Chondrocyte (in vitro differentiated cells): ENCODE measurements around the gene SELENOI. TPM values are rescaled to one million over a fixed set of nuclear protein-coding genes. Genes with fewer than 3 reads are reported as not detected.

Experiments
- DNase-seq: peaks from one replicate; pipeline ENCODE4 v3.0.0; 2021; ENCODE audit warnings: mixed read lengths, low spot score
- H3K27ac Mint-ChIP-seq: one replicate; pipeline ENCODE4 v1.8.0; 2021; ENCODE audit warnings: mild to moderate bottlenecking, moderate library complexity, mixed read lengths; ENCODE audit not compliant: unreplicated experiment
- H3K27me3 Mint-ChIP-seq: 2 replicates; pipeline ENCODE4 v1.8.0; 2021; ENCODE audit warnings: low read depth, mixed read lengths
- H3K36me3 Mint-ChIP-seq: 2 replicates; pipeline ENCODE4 v1.8.0; 2021; ENCODE audit warnings: low read depth, mixed read lengths
- H3K4me1 Mint-ChIP-seq: 2 replicates; pipeline ENCODE4 v1.8.0; 2021; ENCODE audit warnings: low read depth, mild to moderate bottlenecking, mixed read lengths
- H3K4me3 Mint-ChIP-seq: one replicate; pipeline ENCODE4 v1.8.0; 2021; ENCODE audit warnings: mild to moderate bottlenecking, moderate library complexity, mixed read lengths; ENCODE audit not compliant: unreplicated experiment
- H3K9me3 Mint-ChIP-seq: 2 replicates; pipeline ENCODE4 v1.8.0; 2021; ENCODE audit warnings: low read depth, mixed read lengths
- total RNA-seq: library from RNA; stranded (reverse); gene quantifications from 3 replicates; pipeline ENCODE4 v1.2.1, GENCODE V29; 2021
- TF ChIP-seq, protein P1 (sequence below): fragments of 200-600 bp; sonication (generic); IDR thresholded peaks from 2 replicates; pipeline ENCODE4 v1.5.0; 2021; ENCODE audit warnings: antibody characterized with exemption, mild to moderate bottlenecking, moderate library complexity

SELENOI gene
- total RNA-seq, 1 donor from 2014 or later = 15.5 TPM

- DNase-seq = no peak
- H3K27me3 Mint-ChIP-seq = no peaks in the 10 kb centered on the region
- peak overlapping the region; percentile 99 for H3K27ac Mint-ChIP-seq
- TF ChIP-seq, protein P1, sequence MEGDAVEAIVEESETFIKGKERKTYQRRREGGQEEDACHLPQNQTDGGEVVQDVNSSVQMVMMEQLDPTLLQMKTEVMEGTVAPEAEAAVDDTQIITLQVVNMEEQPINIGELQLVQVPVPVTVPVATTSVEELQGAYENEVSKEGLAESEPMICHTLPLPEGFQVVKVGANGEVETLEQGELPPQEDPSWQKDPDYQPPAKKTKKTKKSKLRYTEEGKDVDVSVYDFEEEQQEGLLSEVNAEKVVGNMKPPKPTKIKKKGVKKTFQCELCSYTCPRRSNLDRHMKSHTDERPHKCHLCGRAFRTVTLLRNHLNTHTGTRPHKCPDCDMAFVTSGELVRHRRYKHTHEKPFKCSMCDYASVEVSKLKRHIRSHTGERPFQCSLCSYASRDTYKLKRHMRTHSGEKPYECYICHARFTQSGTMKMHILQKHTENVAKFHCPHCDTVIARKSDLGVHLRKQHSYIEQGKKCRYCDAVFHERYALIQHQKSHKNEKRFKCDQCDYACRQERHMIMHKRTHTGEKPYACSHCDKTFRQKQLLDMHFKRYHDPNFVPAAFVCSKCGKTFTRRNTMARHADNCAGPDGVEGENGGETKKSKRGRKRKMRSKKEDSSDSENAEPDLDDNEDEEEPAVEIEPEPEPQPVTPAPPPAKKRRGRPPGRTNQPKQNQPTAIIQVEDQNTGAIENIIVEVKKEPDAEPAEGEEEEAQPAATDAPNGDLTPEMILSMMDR = no peak
- H3K4me3 Mint-ChIP-seq = peak overlapping the region; percentile 94
- H3K4me1 Mint-ChIP-seq = peaks cover 40% of the 10 kb centered on the region
- H3K9me3 Mint-ChIP-seq = no peaks in the 10 kb centered on the region
- no peaks in the 10 kb centered on the region for H3K36me3 Mint-ChIP-seq
Observed at GRCh38 chr2:26345283-26345544, 729 bp upstream of the SELENOI start.

DNA sequence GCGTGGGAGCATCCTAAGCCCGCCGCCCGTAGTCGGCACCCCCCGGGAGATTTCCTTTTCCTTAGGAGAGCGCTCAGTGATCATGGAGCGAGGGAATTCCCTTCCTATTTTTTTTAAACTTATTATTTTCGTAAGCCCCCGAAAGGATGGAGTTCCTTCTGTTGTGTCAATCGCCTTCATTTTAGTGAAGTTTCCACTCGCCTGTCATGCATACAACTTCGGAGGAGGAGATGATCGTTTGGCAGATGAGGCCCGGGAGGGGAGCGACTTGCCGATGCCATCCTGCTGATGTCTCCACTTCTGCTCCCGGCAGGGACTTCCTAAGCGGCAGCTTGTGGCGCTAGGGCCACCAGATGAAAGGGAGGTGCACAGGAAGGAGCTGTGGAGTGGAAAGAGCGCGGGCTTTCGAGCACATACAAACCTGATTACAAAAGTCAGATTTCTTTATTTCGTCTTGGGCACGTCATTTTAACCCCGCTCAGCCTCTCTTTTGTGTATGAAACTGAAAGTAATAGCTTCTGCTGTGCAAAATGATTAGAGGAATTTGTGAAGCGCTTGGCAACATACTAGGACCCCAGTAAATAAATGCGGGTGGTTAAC lies 611 bp downstream of the SELENOI start, which contains the start of gene ADGRF3:
ADGRF3 (minus strand) TSS at position 336 of the 600 bp plus-strand sequence. CDS start 555 bp downstream, outside the sequence.
- Mint-ChIP-seq H3K9me3 (no peaks in the 10 kb centered on the region), H3K36me3 (no peaks in the 10 kb centered on the region), H3K27ac (peak within 1 kb of the TSS; percentile 99), H3K27me3 (no peaks in the 10 kb centered on the region), H3K4me3 (peak within 1 kb of the TSS; percentile 94), H3K4me1 (peaks cover 40% of the 10 kb centered on the region)
- no peak for DNase-seq
- TF ChIP-seq, protein P1 = no peak

DNA sequence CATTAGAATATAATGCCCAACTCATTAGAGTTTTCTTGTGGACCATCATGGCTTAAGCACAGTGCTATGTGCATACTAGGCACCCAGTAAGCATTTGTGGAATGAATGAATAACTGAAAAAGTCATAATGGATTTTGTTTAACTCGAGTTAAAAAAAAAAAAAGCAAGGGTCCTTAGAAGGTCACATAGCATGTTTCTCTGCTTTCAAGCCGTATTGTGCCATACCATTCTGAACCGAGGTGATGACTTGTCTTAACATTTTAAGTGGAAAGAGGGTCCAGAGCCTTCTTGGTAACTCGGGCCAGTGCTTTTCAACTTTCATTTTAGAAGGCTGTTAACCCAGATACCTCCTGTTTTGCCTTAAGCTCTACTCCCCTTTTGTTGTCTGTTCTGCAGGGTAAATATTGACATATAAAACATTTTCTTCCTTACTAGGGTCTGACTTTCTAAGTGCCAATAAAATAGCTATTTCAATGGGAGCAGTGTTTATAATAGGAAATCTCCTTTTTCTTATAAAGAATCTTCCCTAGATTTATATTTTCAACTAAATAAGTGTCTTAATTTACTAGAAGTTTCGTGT lies 1.4 kb downstream of the SELENOI start:
- H3K4me1 Mint-ChIP-seq = peaks cover 40% of the 10 kb centered on the region
- H3K4me3 Mint-ChIP-seq = peak overlapping the region; percentile 94
- TF ChIP-seq, protein P1 = no peak
- peak overlapping the region; percentile 98 for H3K27ac Mint-ChIP-seq
- no peaks in the 10 kb centered on the region for H3K36me3 Mint-ChIP-seq
- no peak for DNase-seq
- no peaks in the 10 kb centered on the region for H3K27me3 Mint-ChIP-seq
- no peaks in the 10 kb centered on the region for H3K9me3 Mint-ChIP-seq

GRCh38 chr2:26349690-26350089 lies 3.7 kb downstream of the SELENOI start:
- H3K36me3 Mint-ChIP-seq = no peaks in the 10 kb centered on the region
- H3K4me3 Mint-ChIP-seq = no peak overlapping the region
- TF ChIP-seq, protein P1 = no peak

DNA sequence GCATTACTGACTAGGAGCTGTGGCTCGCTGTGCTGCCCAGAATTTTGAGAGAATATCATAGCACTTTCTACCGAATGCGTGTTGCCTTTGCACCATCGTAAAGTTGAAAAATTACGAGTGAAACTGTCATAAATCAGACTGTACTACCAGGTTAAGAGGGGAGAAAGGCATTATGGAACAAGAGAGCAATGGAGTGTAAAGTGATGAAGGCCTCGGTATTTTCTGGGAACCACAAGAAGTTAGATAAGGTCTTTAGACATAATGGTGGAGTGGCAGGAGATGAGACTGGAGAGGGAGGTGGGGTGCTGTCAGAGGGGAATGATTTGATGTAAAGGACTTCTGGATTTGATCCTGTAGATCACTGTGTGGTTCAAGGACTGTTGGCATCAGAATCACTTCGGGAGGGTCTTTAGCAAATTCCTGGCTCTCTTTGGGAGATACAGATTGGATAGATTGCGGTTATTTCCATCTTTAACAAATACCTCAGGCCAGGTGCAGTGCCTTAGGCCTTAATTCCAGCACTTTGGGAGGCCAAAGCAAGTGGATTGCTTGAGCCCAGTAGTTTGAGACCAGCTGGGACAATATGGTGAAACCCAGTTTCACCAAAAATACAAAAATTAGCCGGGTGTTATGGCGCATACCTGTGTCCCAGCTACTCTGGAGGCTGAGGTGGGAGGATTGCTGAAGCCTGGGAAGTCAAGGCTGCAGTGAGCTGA lies 5.6 kb downstream of the SELENOI start:
- Mint-ChIP-seq H3K9me3 (no peaks in the 10 kb centered on the region), H3K27ac (no peak overlapping the region), H3K27me3 (no peaks in the 10 kb centered on the region), H3K4me1 (peaks cover 36% of the 10 kb centered on the region), H3K36me3 (no peaks in the 10 kb centered on the region), H3K4me3 (no peak overlapping the region)
- no peak for DNase-seq
- TF ChIP-seq, protein P1 = no peak

More at GRCh38 chr2:26349690-26350089, 3.7 kb downstream of the SELENOI start:
- no peak for DNase-seq
- H3K27me3 Mint-ChIP-seq = no peaks in the 10 kb centered on the region
- no peaks in the 10 kb centered on the region for H3K9me3 Mint-ChIP-seq
- H3K27ac Mint-ChIP-seq = no peak overlapping the region
- peaks cover 25% of the 10 kb centered on the region for H3K4me1 Mint-ChIP-seq
